Astrocyte (in vitro differentiated cells and primary cell): ENCODE measurements around the gene TLR9.

Source experiments
- EZH2 ChIP-seq: IDR thresholded peaks from 2 replicates; pipeline ENCODE4 v1.6.1; 2012; ENCODE audit warnings: mild to moderate bottlenecking, low read length, inconsistent platforms; ENCODE audit not compliant: insufficient read depth
- TF ChIP-seq, protein P1 (sequence below): IDR thresholded peaks from 2 replicates; pipeline ENCODE4 v1.5.1; 2011; ENCODE audit warnings: low read depth, mild to moderate bottlenecking, inconsistent platforms, low read length, moderate library complexity; ENCODE audit not compliant: insufficient read depth

DNA sequence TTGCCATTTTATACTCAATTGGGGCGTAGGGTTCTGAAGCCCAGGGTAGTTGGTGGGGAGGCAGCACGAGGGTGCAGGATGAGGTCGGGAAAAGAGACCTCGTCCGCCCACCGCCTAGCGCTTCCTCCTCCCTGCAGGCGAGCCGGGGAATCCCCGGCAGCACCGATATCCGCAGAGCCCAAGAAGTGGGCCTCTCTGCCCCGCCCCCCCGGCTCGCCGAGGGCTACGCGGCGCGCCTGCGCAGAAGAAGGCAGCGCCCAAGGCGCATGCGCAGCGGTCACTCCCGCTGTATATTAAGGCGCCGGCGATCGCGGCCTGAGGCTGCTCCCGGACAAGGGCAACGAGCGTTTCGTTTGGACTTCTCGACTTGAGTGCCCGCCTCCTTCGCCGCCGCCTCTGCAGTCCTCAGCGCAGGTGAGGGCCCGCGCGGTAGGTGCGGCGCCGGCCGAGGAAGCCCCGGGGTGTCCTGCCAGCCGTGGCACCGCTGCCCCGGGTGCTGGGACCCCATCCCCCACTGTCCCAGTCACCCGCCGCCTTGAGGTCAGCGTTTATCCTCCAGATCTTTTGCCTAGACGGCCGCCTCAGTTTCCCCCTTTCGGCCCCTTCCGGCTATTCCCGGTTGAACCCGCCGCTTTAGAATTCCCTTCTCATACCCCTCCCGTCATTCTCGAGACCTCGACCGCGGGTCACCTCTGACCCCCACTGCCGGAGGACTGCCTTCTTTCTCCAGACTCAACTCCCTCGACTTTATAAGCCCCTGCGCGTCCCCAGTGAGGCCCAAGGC lies 27.4 kb downstream of the TLR9 start, which contains the start of gene ALAS1:
- TF ChIP-seq, protein P1, sequence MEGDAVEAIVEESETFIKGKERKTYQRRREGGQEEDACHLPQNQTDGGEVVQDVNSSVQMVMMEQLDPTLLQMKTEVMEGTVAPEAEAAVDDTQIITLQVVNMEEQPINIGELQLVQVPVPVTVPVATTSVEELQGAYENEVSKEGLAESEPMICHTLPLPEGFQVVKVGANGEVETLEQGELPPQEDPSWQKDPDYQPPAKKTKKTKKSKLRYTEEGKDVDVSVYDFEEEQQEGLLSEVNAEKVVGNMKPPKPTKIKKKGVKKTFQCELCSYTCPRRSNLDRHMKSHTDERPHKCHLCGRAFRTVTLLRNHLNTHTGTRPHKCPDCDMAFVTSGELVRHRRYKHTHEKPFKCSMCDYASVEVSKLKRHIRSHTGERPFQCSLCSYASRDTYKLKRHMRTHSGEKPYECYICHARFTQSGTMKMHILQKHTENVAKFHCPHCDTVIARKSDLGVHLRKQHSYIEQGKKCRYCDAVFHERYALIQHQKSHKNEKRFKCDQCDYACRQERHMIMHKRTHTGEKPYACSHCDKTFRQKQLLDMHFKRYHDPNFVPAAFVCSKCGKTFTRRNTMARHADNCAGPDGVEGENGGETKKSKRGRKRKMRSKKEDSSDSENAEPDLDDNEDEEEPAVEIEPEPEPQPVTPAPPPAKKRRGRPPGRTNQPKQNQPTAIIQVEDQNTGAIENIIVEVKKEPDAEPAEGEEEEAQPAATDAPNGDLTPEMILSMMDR: no peak
- no peak for TF ChIP-seq EZH2
